ENCODE results near the gene PIGN.

The PIGN gene

GRCh38 chr18:62105376-62105775 is 81.5 kb downstream of the PIGN start:
- H3K27me3 ChIP-seq (ENCODE audit: low read depth, low read length) = no peaks in the 10 kb centered on the region
- H2AFZ ChIP-seq (ENCODE audit: low read depth, low read length) = no peak overlapping the region
- no peaks in the 10 kb centered on the region for H3K9me3 ChIP-seq (ENCODE audit: insufficient read depth, low read length)
- H3K4me3 ChIP-seq (ENCODE audit: low read length) = no peak overlapping the region
- H3K36me3 ChIP-seq (replicated peaks; ENCODE audit: low read depth, low read length) = peaks cover 3% of the 10 kb centered on the region
- TF ChIP-seq EZH2phosphoT487 (IDR thresholded peaks at IDR 0.05; ENCODE audit: low read depth) = no peak
- no peak for TF ChIP-seq CTCF (IDR thresholded peaks at IDR 0.05; ENCODE audit: low read depth, low read length)
- H3K79me2 ChIP-seq (ENCODE audit: low read length) = no peaks in the 10 kb centered on the region
- H3K9ac ChIP-seq (ENCODE audit: low read length) = no peak overlapping the region
- no peak overlapping the region for H3K27ac ChIP-seq (ENCODE audit: low read length)
- H4K20me1 ChIP-seq (ENCODE audit: insufficient read depth, low read length) = no peaks in the 10 kb centered on the region
- H3K4me1 ChIP-seq (ENCODE audit: low read length) = peaks cover 4% of the 10 kb centered on the region; the same call in 1 of the 2 replicates
- no peak overlapping the region for H3K4me2 ChIP-seq (ENCODE audit: low read length)

GRCh38 chr18:62102221-62102620 is 84.6 kb downstream of the PIGN start:
- Histone ChIP-seq H4K20me1 (ENCODE audit: insufficient read depth, low read length) (no peaks in the 10 kb centered on the region), H3K4me2 (ENCODE audit: low read length) (no peak overlapping the region), H3K9ac (ENCODE audit: low read length) (no peak overlapping the region), H3K9me3 (ENCODE audit: insufficient read depth, low read length) (no peaks in the 10 kb centered on the region), H3K79me2 (ENCODE audit: low read length) (no peaks in the 10 kb centered on the region), H3K4me3 (ENCODE audit: low read length) (no peak overlapping the region), H3K27ac (ENCODE audit: low read length) (no peak overlapping the region), H3K27me3 (ENCODE audit: low read depth, low read length) (no peaks in the 10 kb centered on the region), H2AFZ (ENCODE audit: low read depth, low read length) (no peak overlapping the region), H3K36me3 (replicated peaks; ENCODE audit: low read depth, low read length) (peaks cover 17% of the 10 kb centered on the region), H3K4me1 (ENCODE audit: low read length) (no peaks in the 10 kb centered on the region)
- TF ChIP-seq CTCF (IDR thresholded peaks at IDR 0.05; ENCODE audit: low read depth, low read length) (no peak), EZH2phosphoT487 (IDR thresholded peaks at IDR 0.05; ENCODE audit: low read depth) (no peak)

GRCh38 chr18:62101321-62101721 is 85.5 kb downstream of the PIGN start:
- Histone ChIP-seq H3K79me2 (ENCODE audit: low read length) (no peaks in the 10 kb centered on the region), H3K4me2 (ENCODE audit: low read length) (no peak overlapping the region), H4K20me1 (ENCODE audit: insufficient read depth, low read length) (no peaks in the 10 kb centered on the region), H3K4me1 (ENCODE audit: low read length) (no peaks in the 10 kb centered on the region), H3K36me3 (replicated peaks; ENCODE audit: low read depth, low read length) (peaks cover 15% of the 10 kb centered on the region), H3K4me3 (ENCODE audit: low read length) (no peak overlapping the region), H3K9ac (ENCODE audit: low read length) (no peak overlapping the region), H3K27ac (ENCODE audit: low read length) (no peak overlapping the region), H3K27me3 (ENCODE audit: low read depth, low read length) (no peaks in the 10 kb centered on the region), H3K9me3 (ENCODE audit: insufficient read depth, low read length) (no peaks in the 10 kb centered on the region), H2AFZ (ENCODE audit: low read depth, low read length) (no peak overlapping the region)
- TF ChIP-seq EZH2phosphoT487 (IDR thresholded peaks at IDR 0.05; ENCODE audit: low read depth) = no peak
- no peak for TF ChIP-seq CTCF (IDR thresholded peaks at IDR 0.05; ENCODE audit: low read depth, low read length)

GRCh38 chr18:62098960-62099359 is 87.9 kb downstream of the PIGN start:
- H3K4me3 ChIP-seq (ENCODE audit: low read length) = no peak overlapping the region
- H3K9me3 ChIP-seq (ENCODE audit: insufficient read depth, low read length) = no peaks in the 10 kb centered on the region
- TF ChIP-seq CTCF (IDR thresholded peaks at IDR 0.05; ENCODE audit: low read depth, low read length) (no peak), EZH2phosphoT487 (IDR thresholded peaks at IDR 0.05; ENCODE audit: low read depth) (no peak)
- no peak overlapping the region for H3K27ac ChIP-seq (ENCODE audit: low read length)
- no peaks in the 10 kb centered on the region for H3K4me1 ChIP-seq (ENCODE audit: low read length)
- H4K20me1 ChIP-seq (ENCODE audit: insufficient read depth, low read length) = no peaks in the 10 kb centered on the region
- no peak overlapping the region for H2AFZ ChIP-seq (ENCODE audit: low read depth, low read length)
- no peaks in the 10 kb centered on the region for H3K79me2 ChIP-seq (ENCODE audit: low read length)
- H3K36me3 ChIP-seq (replicated peaks; ENCODE audit: low read depth, low read length) = peaks cover 15% of the 10 kb centered on the region
- no peak overlapping the region for H3K9ac ChIP-seq (ENCODE audit: low read length)
- H3K4me2 ChIP-seq (ENCODE audit: low read length) = no peak overlapping the region
- no peaks in the 10 kb centered on the region for H3K27me3 ChIP-seq (ENCODE audit: low read depth, low read length)
